Anterior cingulate cortex (tissue), 58 donors: ENCODE measurements around the gene PACS2.

ENCODE experiments used
- DNase-seq, 58 donors: peaks; one replicate each; lab custom pipeline; 2025; lab: John Stamatoyannopoulos, UW

The PACS2 gene

DNA sequence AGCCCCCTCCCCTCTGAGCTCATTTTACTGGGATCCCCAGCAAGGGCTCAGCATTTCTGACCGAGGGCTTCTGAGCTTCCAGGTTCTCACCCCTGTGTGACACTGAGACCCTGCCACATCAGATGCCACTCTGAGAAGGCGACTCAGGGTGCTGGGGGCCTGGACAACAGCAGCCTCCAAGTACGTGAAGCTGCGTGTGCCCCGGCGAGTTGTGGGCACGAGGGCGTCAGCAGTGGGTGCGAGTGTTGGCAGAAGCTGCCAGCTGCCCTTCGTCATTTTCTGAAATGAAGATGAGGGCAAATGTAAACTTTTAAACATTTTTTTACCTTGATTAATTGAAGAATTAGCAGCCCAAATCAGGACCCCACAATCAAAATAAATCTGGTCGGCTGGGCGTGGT lies 51.1 kb downstream of the PACS2 start:
- DNase-seq, result no peak

DNA sequence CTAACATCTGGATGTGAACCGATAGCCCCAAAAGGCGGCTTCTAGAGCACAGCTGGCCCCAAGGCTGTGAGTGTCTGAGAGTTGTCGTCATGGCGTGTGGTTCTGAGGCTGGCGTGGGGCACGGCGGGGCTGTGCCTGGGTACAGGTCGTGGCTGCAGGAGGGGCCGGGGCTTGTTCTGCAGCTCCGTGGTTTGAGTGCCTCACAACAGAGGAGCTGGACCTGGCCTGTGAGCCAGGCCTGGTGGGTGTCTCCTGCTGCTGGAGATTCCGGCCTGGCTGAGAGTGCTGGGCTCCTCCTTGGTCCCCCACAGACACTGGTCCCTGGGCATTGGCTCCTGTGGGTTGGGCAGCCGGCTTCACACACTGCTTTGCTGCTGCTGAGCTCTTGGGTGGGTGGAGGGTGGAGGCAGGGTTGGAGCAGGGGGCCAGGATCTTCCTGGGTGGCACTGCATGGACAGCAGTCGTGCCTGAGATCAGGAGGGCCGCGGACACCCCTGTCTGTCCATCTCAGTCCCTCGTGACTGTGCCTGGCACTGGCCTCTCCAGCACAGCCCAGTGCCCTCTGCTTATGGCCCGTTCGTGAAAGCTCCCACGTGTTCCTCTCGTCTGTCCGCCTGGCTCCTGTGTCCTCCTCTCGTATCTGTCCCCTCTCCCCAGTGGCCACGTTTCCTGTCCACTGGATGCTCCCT lies 52.0 kb downstream of the PACS2 start:
- DNase-seq, result peak in 20 of 58 donors; percentile 15 to 68 (median 42)

DNA sequence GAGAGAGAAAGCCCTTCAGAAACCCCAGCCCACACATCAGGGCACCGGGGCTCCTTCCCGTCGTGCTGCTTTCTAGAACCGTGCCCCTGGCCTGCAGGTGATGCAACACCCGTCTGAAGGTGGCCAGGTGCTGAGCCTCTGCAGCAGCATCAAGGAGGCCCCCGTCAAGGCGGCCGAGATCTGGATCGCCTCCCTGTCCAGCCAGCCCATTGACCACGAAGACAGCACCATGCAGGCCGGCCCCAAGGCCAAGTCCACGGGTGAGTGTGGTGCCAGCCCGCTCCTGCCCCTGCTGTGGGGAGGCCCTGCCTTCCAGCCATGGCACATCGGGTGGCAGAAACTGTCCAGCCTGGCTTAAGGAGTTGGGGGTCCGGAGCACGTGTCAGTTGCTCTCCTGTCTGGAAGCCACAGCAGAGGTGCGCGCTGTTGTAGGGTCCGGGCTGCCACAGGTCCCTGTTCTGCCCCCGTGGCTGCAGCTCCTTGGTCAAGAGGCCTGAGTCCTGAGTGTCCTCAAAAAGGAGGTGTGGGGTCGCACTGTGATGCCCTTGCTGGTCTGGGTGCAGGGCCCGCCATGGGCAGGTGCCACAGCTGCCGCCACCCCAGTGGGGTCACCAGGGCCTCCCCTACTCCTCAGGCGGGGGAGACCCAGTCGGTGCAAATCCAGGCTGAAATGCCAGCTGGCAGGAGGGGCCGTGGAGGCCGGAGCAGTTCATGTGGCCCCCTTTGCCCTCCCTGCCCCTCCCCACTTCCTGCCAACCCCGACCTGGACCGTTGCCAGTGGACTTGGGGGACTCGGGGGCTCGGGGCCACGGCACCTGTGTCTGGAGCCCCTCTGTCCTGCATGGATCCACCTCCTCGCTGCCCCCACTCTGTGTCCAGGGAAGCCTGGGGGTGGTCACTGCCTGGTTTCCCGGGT lies 52.8 kb downstream of the PACS2 start:
- no peak for DNase-seq

DNA sequence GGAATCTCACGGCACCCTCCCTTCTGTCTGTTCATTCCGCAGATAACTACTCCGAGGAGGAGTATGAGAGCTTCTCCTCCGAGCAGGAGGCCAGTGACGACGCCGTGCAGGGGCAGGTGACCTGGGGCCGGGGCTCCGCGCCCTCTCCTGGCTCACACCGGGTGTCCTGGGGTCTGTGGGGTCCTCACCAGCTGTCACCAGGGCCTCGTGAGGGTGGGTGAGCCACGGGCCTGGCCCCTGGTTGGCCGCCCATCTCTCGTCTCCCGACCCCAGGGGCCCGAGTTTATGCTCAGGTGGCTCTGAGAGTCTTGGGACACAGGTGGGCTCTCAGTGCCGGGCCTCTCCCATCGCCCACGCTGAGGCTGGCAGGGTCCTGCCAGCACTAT lies 53.5 kb downstream of the PACS2 start:
- no peak for DNase-seq

DNA sequence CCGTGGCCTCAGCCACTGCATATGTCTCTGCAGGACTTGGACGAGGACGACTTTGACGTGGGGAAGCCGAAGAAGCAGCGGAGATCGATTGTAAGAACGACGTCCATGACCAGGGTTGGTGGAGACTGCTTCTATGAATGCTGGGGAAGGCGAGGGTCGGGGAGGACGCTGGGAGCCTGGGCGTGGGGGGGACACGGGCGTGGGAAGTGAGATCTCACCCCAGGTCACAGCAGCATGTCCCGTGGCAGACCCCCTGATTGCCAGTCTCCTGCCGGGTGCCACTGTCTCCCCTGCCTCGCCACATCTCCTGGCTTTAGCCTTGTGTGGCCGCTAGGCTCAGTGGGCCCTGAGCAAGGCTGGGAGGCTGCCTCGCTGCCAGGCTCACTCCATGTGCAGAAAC lies 53.9 kb downstream of the PACS2 start:
- no peak for DNase-seq

DNA sequence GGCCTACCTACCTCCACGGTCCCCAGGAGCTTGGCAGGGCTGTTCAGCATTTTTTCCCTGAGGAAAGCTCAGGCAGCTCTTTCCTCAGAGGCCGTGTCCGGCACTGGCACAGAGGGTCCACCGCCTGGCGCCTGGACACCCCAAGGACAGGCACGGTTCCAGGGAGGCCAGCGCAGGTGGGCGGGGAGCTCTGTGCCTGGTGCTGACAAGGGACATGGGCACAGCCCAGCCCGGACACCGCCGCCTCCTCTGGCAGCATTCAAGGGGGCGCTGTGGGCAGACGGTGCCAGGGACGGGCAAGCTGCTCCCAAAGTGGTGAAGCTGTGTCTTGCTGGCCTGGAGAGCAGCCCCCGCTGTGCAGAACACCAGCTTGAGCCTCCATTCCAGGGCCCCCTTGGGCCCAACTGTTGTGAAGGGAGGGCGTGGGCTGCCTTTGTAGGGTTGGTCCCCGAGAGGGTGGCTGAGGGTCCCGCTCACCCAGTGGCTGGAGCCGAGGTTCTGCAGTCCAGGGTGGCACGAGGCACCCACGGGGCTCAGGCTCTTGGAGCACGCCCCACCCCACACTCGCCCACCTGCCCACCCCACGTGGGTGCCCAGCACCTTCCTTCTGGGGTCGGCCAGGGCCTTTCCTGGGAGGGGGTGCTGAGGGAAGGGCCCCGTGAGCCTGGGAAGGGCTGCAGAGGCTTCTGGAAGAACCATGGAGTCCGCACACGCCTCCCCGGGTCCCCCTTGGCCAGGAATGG lies 54.5 kb downstream of the PACS2 start:
- no peak for DNase-seq

DNA sequence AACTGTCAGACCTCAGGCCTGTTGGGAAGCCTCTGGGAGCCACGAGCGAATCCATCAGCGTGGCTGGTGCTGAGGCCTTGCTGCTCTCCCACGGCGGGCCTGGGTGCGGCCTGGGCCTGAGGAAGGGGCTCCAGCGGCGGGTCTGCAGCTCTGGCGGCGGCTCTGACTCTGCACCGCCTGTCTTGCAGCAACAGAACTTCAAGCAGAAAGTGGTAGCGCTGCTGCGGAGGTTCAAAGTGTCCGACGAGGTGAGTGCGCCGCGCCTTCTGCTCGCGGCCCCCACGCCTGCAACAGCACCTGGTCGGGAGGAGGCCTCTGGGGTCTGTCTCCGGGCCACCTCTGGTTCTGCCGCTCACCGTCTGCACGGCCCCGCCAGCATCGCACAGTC lies 55.1 kb downstream of the PACS2 start:
- DNase-seq, result no peak

DNA sequence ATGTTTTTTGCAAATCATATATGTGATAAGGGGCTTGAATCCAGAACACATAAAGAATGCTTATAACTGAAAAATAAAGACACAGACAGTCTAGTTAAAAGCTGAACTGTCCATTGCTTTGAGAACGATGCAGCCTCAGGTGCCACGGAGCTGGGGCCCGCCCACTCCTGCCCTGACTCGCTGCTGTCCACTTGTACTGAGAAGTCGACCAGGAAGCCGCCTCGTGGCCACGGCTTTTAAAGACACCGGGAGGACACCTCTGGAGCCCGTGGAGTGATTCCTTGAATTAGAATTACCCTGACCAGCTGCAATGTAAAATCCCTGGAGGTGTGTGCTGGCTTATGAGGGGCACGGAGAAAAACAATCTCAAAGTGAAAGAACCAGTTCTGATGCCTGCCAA lies 59.8 kb downstream of the PACS2 start:
- no peak for DNase-seq

DNA sequence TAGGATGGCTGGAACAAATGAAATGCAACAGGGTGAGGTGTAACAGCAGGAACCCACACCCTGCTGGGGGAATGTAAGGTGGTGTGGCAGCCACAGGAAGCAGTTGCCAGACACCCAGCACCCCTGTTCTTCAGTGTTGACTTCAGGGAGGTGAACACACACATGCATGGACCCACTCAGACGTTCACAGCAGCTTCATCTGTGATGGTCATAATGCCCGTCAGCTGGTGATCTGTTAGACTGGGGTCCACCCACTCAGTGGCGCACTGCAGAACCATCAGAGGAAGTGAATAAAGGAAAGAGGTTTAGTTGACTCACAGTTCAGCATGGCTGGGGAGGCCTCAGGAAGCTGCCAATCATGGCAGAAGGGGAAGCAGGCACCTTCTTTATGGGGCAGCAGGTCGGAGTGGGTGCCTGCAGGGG lies 61.1 kb downstream of the PACS2 start:
- DNase-seq, result no peak

DNA sequence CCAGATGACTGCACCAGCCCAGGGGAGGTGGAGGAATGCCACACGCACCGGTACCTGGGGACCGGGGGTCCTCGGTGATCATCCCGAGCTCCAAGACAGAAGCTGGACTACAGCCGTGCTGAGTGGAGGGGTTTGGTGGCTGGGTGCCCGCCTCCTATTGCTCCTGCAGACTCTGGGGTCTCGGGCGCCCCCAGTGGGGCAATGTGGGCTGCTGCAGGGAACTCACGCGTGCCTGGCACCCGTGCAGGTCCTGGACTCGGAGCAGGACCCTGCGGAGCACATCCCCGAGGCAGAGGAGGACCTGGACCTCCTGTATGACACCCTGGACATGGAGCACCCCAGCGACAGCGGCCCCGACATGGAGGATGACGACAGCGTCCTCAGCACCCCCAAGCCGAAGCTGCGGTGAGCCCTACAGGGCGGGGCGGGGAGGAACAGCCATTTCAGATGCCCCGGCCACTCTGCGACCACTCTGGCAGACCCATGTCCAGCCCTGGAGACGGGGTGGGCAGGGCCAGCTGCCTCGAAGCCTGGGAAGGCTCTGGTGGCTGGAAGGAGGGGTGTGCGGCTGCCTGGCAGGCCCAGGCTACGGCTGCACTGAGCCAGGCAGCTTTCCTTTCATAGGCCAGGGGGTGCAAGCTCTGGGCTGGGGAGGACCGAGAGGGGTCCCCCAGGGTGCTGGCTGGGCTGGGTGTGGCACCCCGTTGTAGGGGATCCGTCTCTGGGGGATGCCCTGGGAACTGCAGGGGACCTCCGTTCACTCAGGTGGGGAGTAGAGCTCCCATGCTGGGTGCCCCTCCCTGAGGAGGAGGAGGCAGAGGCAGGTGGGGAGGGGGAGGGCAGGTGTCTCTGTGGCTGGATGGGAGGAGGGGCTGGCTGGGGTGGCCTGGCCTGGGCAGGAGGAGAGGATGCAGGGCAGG lies 62.2 kb downstream of the PACS2 start:
- no peak for DNase-seq

DNA sequence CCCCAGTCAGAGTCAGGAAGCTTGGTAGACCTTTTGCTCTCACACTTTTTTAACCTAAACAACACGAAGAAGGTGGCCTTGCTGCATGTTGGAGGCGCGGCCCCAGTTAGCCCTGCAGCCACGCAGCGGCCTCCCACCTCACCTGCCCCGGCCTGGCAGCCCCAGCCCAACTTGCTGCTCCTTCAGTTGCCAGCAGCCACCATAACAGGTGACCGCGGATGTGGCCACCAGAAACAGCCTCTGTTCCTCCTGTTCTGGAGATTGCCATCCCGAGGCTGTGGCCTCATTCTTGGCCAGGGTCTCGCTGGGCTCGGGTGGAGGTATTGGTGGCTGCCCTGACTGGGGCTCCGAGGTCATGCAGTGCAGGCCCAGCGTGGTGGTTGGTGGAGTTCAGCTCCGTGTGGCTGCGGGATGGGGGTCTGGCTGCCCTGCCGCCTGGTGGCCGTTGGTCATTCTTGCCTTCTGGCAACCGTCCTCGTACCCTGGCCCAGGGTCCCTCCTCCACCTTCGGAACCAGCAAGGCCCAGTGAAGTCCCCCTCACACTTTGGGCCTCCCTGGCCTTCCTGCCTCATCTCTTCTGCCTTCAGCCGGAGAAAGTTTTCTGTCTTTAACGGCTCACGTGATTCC lies 63.1 kb downstream of the PACS2 start:
- no peak for DNase-seq

DNA sequence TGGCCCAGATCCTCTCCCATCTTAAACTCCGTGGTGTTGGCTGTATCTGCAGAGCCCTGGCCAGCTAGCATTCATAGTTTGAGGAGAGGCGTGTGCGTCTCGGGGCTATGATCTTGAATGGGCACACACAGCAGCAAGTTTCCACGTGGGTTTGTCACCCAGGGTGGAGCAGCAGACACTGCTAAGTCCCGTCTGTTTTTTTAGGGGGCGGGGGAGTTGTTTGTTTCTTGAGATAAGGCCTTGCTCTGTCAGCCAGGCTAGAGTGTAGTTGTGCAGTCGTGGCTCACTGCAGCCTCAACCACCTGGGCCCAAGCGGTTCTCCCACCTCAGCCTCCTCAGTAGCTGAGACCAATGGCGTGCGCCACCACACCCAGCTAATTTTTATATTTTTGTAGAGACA lies 63.7 kb downstream of the PACS2 start:
- no peak for DNase-seq

DNA sequence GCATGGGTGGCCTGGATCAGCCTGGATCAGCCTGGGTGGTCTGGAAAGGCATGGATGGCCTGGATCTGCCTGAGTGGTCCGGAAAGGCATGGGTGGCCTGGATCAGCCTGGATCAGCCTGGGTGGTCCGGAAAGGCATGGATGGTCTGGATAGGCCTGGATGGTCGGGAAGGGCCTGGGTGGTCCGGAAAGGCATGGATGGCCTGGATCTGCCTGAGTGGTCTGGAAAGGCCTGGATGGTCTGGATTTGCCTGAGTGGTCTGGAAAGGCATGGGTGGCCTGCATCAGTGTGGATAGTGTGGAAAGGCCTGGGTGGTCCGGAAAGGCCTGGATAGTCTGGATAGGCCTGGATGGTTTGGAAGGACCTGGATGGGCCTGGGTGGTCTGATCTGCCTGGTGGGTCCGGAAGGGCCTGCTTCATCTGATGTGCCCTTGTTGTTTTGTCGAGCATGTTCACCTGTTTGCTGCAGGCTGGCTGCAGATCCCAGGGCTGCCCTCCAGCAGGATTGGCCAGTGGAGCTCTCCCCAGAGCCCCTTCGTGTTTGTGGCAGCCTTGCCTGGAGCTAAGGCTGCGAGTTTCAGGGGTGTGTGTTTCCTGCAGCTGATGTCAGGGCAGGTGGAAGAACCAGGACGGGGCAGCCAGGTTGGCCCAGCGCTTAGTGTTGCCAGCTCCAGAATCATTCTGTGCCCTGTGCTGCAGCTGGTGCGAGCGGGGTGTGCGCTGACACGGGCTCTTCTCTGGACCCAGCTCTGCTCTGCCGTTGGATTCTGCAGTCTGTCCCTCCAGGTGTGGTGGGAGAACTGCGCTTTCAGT lies 64.5 kb downstream of the PACS2 start:
- no peak for DNase-seq

DNA sequence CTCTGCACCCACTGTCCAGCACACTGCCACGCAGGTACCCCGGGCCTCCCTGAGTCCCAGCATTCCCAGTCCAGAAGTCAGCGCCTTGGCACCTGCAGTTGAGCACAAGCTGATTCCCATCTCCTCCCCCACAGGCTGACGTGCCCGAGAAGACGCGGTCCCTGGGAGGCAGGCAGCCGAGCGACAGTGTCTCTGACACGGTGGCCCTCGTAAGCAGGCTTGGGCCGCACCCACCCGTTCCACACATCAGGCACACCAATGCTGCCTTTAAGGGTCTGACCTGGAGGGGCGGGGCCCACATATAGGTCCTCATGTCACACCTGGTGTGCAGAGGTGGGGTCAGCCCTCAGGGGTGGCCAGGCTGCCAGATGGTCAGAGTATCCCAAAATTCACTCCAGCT lies 65.4 kb downstream of the PACS2 start:
- DNase-seq, result no peak

DNA sequence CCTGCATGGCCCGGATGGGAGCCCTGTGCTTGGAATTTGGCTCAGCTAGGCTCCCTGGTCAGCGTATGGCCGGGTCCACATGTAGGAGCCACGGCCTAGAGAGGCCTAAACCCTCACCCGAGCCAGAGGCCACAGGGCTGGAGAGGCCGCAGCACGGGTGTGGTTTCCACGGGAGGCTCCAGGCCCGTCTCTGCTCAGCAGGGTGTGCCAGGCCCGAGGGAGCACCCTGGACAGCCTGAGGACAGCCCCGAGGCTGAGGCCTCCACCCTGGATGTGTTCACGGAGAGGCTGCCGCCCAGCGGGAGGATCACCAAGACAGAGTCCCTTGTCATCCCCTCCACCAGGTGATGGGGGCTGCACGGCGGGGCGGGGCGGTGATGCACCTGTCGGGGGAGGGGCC lies 66.2 kb downstream of the PACS2 start:
- no peak for DNase-seq

DNA sequence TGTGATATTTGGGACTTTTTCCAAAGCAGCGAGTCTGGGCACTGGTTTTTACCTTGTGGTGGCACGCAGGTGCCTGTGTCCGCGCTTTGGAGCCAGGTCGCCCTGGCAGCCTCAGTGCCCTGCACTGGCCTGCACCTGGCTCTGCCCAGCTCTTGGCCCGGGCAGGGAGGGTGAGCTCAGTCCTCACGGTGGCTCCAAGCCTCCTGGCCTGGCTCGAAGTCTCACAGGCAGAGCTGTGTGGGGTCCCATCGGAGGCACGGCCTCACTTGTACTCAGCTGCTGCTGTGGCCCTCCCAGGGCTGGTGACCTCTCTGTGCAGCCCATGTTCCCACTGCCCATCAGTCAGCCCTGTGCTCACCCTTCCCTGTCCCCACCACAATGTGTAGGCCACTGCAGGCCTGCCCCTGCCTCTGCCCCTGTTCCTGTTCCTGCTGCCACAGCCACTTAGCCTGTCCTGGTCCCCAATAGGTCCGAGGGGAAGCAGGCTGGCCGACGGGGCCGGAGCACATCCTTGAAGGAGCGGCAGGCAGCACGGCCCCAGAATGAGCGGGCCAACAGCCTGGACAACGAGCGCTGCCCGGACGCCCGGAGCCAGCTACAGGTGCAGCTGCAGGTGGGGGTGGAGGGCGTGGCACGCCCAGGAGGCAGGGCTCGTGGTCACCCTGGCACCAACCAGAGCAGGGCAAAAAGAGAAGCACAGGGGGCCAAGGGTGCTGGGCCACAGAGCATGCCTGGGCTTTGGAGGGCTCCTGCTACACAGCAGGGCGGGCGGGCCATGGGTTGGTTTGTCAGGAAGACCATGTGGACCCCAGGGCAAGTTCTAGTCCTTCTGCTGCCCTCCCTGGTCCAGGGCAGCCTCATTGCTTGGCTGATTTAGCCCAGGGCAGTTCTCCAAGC lies 67.1 kb downstream of the PACS2 start:
- no peak for DNase-seq

DNA sequence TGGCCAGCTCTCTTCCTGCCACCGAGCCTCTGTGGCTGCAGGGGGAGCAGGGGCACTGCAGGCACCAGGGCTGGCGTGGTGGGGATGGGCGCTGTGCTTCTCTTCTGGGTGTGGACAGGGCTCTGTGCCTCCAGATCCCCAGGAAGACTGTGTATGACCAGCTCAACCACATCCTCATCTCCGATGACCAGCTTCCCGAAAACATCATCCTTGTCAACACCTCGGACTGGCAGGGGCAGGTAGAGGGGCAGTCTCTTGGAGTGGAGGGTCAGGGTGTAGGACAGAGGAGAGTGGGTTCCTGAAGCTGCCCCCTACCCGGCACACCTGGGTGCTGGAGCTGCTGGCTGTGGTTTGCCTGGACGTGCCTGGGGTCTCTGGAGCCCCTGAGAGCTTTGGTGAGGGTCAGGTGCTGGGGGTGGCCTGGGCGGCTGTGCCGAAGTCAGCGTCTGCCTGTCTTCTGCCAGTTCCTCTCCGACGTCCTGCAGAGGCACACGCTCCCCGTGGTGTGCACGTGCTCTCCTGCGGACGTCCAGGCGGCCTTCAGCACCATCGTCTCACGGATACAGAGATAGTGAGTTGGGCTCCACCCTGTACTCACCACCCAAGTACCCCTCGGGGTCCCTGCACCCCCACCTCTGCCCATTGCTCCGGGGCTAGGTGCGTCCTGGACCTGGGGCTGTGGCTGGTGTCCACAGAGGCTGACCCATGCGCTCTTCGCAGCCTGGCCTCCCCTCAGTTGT lies 68.0 kb downstream of the PACS2 start:
- no peak for DNase-seq
